CD4-positive, alpha-beta T cell (primary cell): ENCODE measurements around the gene NTM. TPM values are rescaled to one million over a fixed set of nuclear protein-coding genes. Genes with fewer than 3 reads are reported as not detected.

Experiments used
- ATAC-seq: fragments of 200-7000 bp; cut with Tn5 transposase; one replicate; pipeline ENCODE4 v1.10.0; 2022; ENCODE audit warnings: mild to moderate bottlenecking; ENCODE audit not compliant: poor library complexity
- CTCF ChIA-PET: fragments of 350-600 bp; sonication (Branson Sonifier 250); formaldehyde crosslinking; loops from one replicate; lab custom pipeline; 2021; ENCODE audit warnings: antibody characterized with exemption, inconsistent platforms; lab: Charles Lee
- POLR2A ChIA-PET: fragments of 350-600 bp; sonication (Branson Sonifier 250); formaldehyde crosslinking; loops from one replicate; lab custom pipeline; 2021; ENCODE audit warnings: antibody characterized with exemption, inconsistent platforms; lab: Charles Lee
- DNase-seq, 14 experiments: peaks; one replicate each; pipeline ENCODE4 v3.0.0-alpha.2; 2013 to 2020; ENCODE audit warnings: mixed read lengths in 2 of 14
- H3K27ac ChIP-seq, 2 donors: one replicate each; pipeline versions ENCODE4 v1.5.1 to v1.7.0; 2013; ENCODE audit warnings: low read length in 2 of 2, low read depth in 1 of 2, mild to moderate bottlenecking in 1 of 2
- H3K27me3 ChIP-seq, 2 experiments: 1 replicate in 1 of 2; 2 replicates in 1 of 2; pipeline versions ENCODE4 v1.6.1 to v1.7.0; 2013; ENCODE audit warnings: low read length in 2 of 2, control low read depth in 1 of 2, mild to moderate bottlenecking in 1 of 2, moderate library complexity in 1 of 2; ENCODE audit not compliant: insufficient read depth in 2 of 2, control insufficient read depth in 1 of 2
- H3K36me3 ChIP-seq: one replicate; pipeline ENCODE4 v1.6.1; 2013; ENCODE audit warnings: low read length, control low read depth; ENCODE audit not compliant: insufficient read depth
- H3K4me1 ChIP-seq: one replicate; pipeline ENCODE4 v1.6.1; 2013; ENCODE audit warnings: low read length, control low read depth; ENCODE audit not compliant: insufficient read depth
- H3K4me3 ChIP-seq: one replicate; pipeline ENCODE4 v1.5.1; 2013; ENCODE audit warnings: mild to moderate bottlenecking, low read length, moderate library complexity
- H3K9me3 ChIP-seq, 2 experiments: 1 replicate in 1 of 2; 2 replicates in 1 of 2; pipeline versions ENCODE4 v1.6.1 to v1.7.0; 2013; ENCODE audit warnings: low read length in 2 of 2, mild to moderate bottlenecking in 2 of 2, control low read depth in 1 of 2, moderate library complexity in 1 of 2; ENCODE audit not compliant: control insufficient read depth in 1 of 2, insufficient read depth in 1 of 2
- H3K27ac Mint-ChIP-seq: one replicate; pipeline ENCODE4 v1.8.0; 2020; ENCODE audit warnings: mixed read lengths
- H3K27me3 Mint-ChIP-seq: one replicate; pipeline ENCODE4 v1.8.0; 2021; ENCODE audit warnings: mixed read lengths
- H3K36me3 Mint-ChIP-seq: one replicate; pipeline ENCODE4 v1.8.0; 2021; ENCODE audit warnings: low read depth, mixed read lengths
- H3K4me1 Mint-ChIP-seq: one replicate; pipeline ENCODE4 v1.8.0; 2021; ENCODE audit warnings: low read depth, mixed read lengths
- H3K4me3 Mint-ChIP-seq: one replicate; pipeline ENCODE4 v1.8.0; 2020; ENCODE audit warnings: mild to moderate bottlenecking, mixed read lengths
- H3K9me3 Mint-ChIP-seq: one replicate; pipeline ENCODE4 v1.8.0; 2020; ENCODE audit warnings: mixed read lengths
- intact Hi-C, 2 experiments: fragments of 100-400 bp; cut with DNase I in 1 of 2; cut with micrococcal nuclease in 1 of 2; formaldehyde crosslinking; loops; one replicate each; pipeline versions ENCODE4 v1.15.1 to v1.9.0; 2023 to 2025; cut with DNase I, micrococcal nuclease
- total RNA-seq, 174 experiments: library from RNA in 2 of 174; stranded (reverse) in 2 of 174; gene quantifications; one replicate each; pipeline ENCODE4 v1.2.3 and lab custom pipeline; 2021 to 2026
- TF ChIP-seq, protein P1 (sequence below): fragments of 200-600 bp; IDR thresholded peaks from one replicate; pipeline ENCODE4 v1.8.0; 2022; ENCODE audit warnings: antibody characterized with exemption, mild to moderate bottlenecking

NTM gene
- total RNA-seq, 2 experiments from 2014 or later, result not detected

DNA sequence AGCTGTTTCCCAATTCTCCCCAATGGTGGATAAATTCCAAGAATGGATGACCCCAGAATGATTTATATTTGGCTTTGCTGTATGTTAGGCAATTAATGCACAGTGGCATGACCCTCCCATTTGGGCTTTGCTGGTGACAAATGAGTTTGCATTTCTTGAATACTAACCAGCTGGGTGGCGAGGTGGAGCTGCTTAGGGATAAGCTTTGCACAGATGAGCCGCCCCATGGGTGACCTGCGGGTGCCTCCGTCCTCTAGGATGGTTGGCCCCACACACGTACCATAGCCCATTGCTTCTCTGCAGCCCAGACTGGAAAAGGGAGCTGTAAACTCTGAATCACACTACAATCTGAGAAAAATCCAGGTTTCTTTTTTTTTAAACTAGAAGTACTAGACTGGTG is 94.6 kb downstream of the NTM start:
- Mint-ChIP-seq H3K4me1 (no peaks in the 10 kb centered on the region), H3K27ac (no peak overlapping the region), H3K9me3 (no peaks in the 10 kb centered on the region), H3K36me3 (no peaks in the 10 kb centered on the region), H3K27me3 (peaks cover 12% of the 10 kb centered on the region), H3K4me3 (no peak overlapping the region)
- Histone ChIP-seq H3K9me3 (peaks cover 0 to 20% of the 10 kb centered on the region in 2 experiments), H3K36me3 (no peaks in the 10 kb centered on the region), H3K4me1 (no peaks in the 10 kb centered on the region), H3K27me3 (peaks cover 5 to 6% of the 10 kb centered on the region in 2 experiments), H3K4me3 (no peak overlapping the region), H3K27ac (no peak overlapping the region)
- CTCF ChIA-PET, result interaction anchor here (1.2 kb wide), 1 partner anchor 22 kb away, joined by 3 read pairs; no protein-coding TSS in a partner anchor
- ATAC-seq (no peak), DNase-seq (no peak)
- intact Hi-C loops, result no loop called here
- POLR2A ChIA-PET, result no interaction called here
- TF ChIP-seq, protein P1, sequence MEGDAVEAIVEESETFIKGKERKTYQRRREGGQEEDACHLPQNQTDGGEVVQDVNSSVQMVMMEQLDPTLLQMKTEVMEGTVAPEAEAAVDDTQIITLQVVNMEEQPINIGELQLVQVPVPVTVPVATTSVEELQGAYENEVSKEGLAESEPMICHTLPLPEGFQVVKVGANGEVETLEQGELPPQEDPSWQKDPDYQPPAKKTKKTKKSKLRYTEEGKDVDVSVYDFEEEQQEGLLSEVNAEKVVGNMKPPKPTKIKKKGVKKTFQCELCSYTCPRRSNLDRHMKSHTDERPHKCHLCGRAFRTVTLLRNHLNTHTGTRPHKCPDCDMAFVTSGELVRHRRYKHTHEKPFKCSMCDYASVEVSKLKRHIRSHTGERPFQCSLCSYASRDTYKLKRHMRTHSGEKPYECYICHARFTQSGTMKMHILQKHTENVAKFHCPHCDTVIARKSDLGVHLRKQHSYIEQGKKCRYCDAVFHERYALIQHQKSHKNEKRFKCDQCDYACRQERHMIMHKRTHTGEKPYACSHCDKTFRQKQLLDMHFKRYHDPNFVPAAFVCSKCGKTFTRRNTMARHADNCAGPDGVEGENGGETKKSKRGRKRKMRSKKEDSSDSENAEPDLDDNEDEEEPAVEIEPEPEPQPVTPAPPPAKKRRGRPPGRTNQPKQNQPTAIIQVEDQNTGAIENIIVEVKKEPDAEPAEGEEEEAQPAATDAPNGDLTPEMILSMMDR, result no peak

DNA sequence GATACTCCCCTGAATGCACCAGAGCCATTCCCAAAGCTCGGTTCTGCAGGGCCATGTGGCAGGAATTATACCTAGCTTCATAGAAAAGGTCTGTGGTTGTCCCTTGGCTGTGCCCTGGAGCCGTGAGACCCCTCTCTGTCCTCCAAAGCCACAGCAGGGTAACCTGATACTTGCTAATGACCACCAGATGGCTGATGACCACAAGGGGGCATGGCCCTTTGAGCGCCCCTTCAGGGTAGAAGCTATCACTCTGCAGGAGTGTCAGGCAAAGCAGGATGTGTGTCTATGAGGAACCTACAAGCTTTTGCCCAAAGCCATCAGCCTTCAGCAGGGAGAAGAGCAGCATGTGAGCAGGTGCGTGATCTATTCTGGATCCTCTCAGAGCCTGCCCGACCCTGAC is 95.3 kb downstream of the NTM start:
- H3K27ac ChIP-seq, result no peak overlapping the region
- H3K27me3 ChIP-seq, result peaks cover 5 to 6% of the 10 kb centered on the region in 2 experiments
- DNase-seq (no peak), ATAC-seq (no peak)
- Mint-ChIP-seq H3K27me3 (peaks cover 12% of the 10 kb centered on the region), H3K9me3 (no peaks in the 10 kb centered on the region), H3K27ac (no peak overlapping the region), H3K4me1 (no peaks in the 10 kb centered on the region), H3K4me3 (no peak overlapping the region), H3K36me3 (no peaks in the 10 kb centered on the region)
- peaks cover 0 to 23% of the 10 kb centered on the region in 2 experiments for H3K9me3 ChIP-seq
- TF ChIP-seq, protein P1, result no peak
- no peak overlapping the region for H3K4me3 ChIP-seq
- ChIA-PET CTCF (interaction anchor here (1.2 kb wide), 1 partner anchor 21 kb away, joined by 3 read pairs; no protein-coding TSS in a partner anchor), POLR2A (no interaction called here)
- intact Hi-C loops, result no loop called here
- no peaks in the 10 kb centered on the region for H3K36me3 ChIP-seq
- no peaks in the 10 kb centered on the region for H3K4me1 ChIP-seq

DNA sequence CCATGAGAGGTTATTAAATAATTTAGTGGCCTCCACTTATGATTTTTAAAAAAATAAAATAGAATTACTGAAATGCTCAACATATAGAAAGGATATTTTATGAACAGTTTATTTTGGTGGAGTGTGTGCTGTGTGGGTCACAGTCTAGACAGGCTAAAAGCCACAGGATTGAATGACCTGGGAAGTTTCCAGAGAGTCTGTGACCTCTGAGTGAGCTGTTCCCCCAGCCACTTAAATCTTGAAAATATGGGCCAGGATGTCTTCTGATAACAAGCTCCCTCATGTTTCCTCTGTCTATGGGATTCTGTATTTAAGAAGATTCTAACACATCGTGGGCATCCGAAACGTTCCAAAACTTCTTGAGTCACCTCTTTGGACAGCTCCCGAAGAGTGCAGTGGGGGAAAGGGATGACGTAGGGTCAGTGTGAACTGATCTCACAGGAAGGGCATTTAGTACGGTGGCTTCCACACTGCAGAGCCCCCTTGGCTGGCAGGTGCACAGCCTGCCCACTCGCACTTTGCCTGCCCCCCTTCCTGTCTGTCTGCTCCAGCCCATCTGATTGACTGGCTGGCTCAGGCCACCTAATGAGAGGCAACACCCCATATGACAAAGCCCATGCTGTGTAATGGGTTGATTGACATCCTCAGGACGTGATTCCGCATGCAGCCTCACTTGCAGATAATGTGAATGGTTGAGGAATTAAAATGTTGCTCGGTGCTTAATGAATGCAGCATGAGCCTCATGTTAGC is 97.4 kb downstream of the NTM start:
- no peak overlapping the region for H3K27ac ChIP-seq
- H3K4me3 ChIP-seq, result no peak overlapping the region
- CTCF ChIA-PET, result no interaction called here
- intact Hi-C loops, result no loop called here
- no peaks in the 10 kb centered on the region for H3K36me3 ChIP-seq
- TF ChIP-seq, protein P1, result no peak
- H3K9me3 Mint-ChIP-seq, result no peaks in the 10 kb centered on the region
- ATAC-seq (no peak), DNase-seq (no peak)
- H3K4me1 ChIP-seq, result no peaks in the 10 kb centered on the region
- H3K36me3 Mint-ChIP-seq, result no peaks in the 10 kb centered on the region
- H3K9me3 ChIP-seq, result peaks cover 0 to 21% of the 10 kb centered on the region in 2 experiments
- POLR2A ChIA-PET, result no interaction called here
- H3K27me3 Mint-ChIP-seq, result peaks cover 17% of the 10 kb centered on the region
- H3K27me3 ChIP-seq, result peaks cover 3 to 5% of the 10 kb centered on the region in 2 experiments
- H3K4me3 Mint-ChIP-seq, result no peak overlapping the region
- H3K4me1 Mint-ChIP-seq, result no peaks in the 10 kb centered on the region
- no peak overlapping the region for H3K27ac Mint-ChIP-seq
